Body of pancreas (tissue), 4 donors: ENCODE measurements around the gene SALL1. TPM values are rescaled to one million over a fixed set of nuclear protein-coding genes. Genes with fewer than 3 reads are reported as not detected.

Experiments used
- ATAC-seq: fragments of 150-250 bp; one replicate; pipeline ENCODE4 v1.9.1; 2016
- DNase-seq, 4 donors: peaks; one replicate each; pipeline ENCODE4 v3.0.0-alpha.2; 2019
- H3K27ac ChIP-seq, 4 donors: fragments of 200-600 bp; sonication (generic); 1 replicate in 3 of 4; 2 replicates in 1 of 4; pipeline versions ENCODE4 v1.5.1 to v1.6.1; 2016 to 2019; ENCODE audit warnings: mild to moderate bottlenecking in 1 of 4, mixed read lengths in 1 of 4, moderate library complexity in 1 of 4
- H3K27me3 ChIP-seq, 2 donors: fragments of 200-600 bp; sonication (generic); one replicate each; pipeline ENCODE4 v1.6.0; 2016; ENCODE audit warnings: mild to moderate bottlenecking in 1 of 2
- H3K36me3 ChIP-seq, 2 donors: fragments of 200-600 bp; sonication (generic); replicated peaks in 1 of 2; 2 replicates each; pipeline ENCODE4 v1.5.1; 2016; ENCODE audit warnings: low read depth in 2 of 2; ENCODE audit not compliant: insufficient read depth in 1 of 2
- H3K4me1 ChIP-seq: fragments of 200-600 bp; sonication (generic); one replicate; pipeline ENCODE4 v1.6.0; 2016
- H3K4me3 ChIP-seq, 2 donors: fragments of 200-600 bp; sonication (generic); 1 replicate in 1 of 2; 2 replicates in 1 of 2; pipeline ENCODE4 v1.5.1; 2016 to 2019
- H3K9me3 ChIP-seq, 3 donors: fragments of 200-600 bp; sonication (generic); 1 replicate in 2 of 3; 2 replicates in 1 of 3; pipeline ENCODE4 v1.5.1; 2016
- POLR2A ChIP-seq, 3 donors: fragments of 450-650 bp; IDR thresholded peaks; one replicate each; pipeline ENCODE4 v1.6.1; 2016; ENCODE audit warnings: antibody characterized with exemption in 3 of 3, mild to moderate bottlenecking in 2 of 3
- WGBS, 2 donors: methylation state at CpG; one replicate each; pipeline ENCODE4 v1.1.5; 2017; 5-methylcytosine and 5-hydroxymethylcytosine counted together
- intact Hi-C: fragments of 100-400 bp; cut with DNase I; formaldehyde crosslinking; loops from one replicate; pipeline ENCODE4 v1.15.1; 2023
- total RNA-seq, 2 donors: library from RNA; depleted of rRNA; stranded (reverse); fragments of >200 nt; gene quantifications; one replicate each; pipeline ENCODE4 v1.1.0, GENCODE V29; 2016
- TF ChIP-seq, protein P1 (sequence below), 7 experiments: fragments of 450-650 bp in 4 of 7; fragments of 200-600 bp in 3 of 7; sonication (generic) in 3 of 7; IDR thresholded peaks; one replicate each; pipeline ENCODE4 v1.5.1; 2016 to 2019; ENCODE audit warnings: antibody characterized with exemption in 7 of 7

Gene SALL1
- total RNA-seq, 2 donors from 2014 or later: 0.52 TPM; not detected in 1

DNA sequence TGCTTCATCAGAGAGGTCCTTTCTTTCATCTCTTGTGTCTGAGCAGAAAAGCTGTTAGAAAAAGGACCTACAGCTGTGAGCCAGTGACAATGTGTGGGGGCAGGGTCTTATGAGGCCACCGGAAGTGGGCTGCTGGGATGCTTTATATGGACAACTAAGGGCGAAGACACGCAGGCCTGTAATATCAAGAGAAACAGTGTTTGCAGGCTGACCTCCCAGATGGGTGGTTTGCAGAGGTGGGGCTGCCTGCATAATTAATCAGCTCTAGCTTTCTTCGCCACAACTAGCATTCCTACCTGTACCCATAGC lies 30.4 kb upstream of the SALL1 start:
- TF ChIP-seq POLR2A (IDR thresholded peaks at IDR 0.05): no peak
- TF ChIP-seq, protein P1, sequence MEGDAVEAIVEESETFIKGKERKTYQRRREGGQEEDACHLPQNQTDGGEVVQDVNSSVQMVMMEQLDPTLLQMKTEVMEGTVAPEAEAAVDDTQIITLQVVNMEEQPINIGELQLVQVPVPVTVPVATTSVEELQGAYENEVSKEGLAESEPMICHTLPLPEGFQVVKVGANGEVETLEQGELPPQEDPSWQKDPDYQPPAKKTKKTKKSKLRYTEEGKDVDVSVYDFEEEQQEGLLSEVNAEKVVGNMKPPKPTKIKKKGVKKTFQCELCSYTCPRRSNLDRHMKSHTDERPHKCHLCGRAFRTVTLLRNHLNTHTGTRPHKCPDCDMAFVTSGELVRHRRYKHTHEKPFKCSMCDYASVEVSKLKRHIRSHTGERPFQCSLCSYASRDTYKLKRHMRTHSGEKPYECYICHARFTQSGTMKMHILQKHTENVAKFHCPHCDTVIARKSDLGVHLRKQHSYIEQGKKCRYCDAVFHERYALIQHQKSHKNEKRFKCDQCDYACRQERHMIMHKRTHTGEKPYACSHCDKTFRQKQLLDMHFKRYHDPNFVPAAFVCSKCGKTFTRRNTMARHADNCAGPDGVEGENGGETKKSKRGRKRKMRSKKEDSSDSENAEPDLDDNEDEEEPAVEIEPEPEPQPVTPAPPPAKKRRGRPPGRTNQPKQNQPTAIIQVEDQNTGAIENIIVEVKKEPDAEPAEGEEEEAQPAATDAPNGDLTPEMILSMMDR (IDR thresholded peaks at IDR 0.05): no peak
- ATAC-seq: no peak
- 57 to 60% methylated on average over 4 of the region's 4 CpGs for WGBS, 2 donors
- Histone ChIP-seq H3K36me3 (no peaks in the 10 kb centered on the region), H3K4me1 (no peaks in the 10 kb centered on the region), H3K9me3 (no peaks in the 10 kb centered on the region), H3K4me3 (no peak overlapping the region), H3K27me3 (no peaks in the 10 kb centered on the region), H3K27ac (no peak overlapping the region)
- DNase-seq: no peak
- intact Hi-C loops: no loop called here

GRCh38 chr16:51180719-51181502 lies 29.8 kb upstream of the SALL1 start:
- WGBS, 2 donors: 61 to 68% methylated on average over 4 of the region's 4 CpGs
- Histone ChIP-seq H3K4me3 (no peak overlapping the region), H3K27me3 (no peaks in the 10 kb centered on the region), H3K9me3 (no peaks in the 10 kb centered on the region), H3K4me1 (no peaks in the 10 kb centered on the region), H3K36me3 (no peaks in the 10 kb centered on the region), H3K27ac (no peak overlapping the region)
- intact Hi-C loops: no loop called here
- DNase-seq (no peak), ATAC-seq (no peak)
- TF ChIP-seq POLR2A (IDR thresholded peaks at IDR 0.05): no peak
- TF ChIP-seq, protein P1 (IDR thresholded peaks at IDR 0.05): no peak

GRCh38 chr16:51175081-51175480 lies 24.0 kb upstream of the SALL1 start:
- TF ChIP-seq, protein P1 (IDR thresholded peaks at IDR 0.05): no peak
- TF ChIP-seq POLR2A (IDR thresholded peaks at IDR 0.05): no peak
- DNase-seq: no peak

DNA sequence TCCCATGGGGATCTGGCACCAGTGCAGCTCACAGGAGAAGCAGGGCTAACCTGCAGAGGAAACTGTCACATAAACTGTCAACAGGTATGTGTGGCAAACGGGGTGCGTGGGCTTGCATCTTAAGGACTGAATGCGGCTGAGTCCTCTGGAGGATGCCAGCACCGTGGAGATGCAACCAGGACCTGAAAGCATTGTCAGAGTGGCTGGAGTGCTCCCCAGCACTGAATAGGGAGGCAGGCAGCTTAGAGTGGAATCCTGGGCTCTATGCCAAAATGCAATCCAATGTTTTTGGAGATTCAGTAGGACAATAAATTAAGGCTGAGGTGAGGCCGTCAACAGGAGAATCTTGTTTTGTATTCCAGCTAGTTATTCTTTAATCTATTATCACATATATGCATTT lies 21.3 kb upstream of the SALL1 start:
- no peak for TF ChIP-seq POLR2A (IDR thresholded peaks at IDR 0.05)
- TF ChIP-seq, protein P1 (IDR thresholded peaks at IDR 0.05): no peak
- ATAC-seq: no peak
- Histone ChIP-seq H3K4me3 (no peak overlapping the region), H3K4me1 (no peaks in the 10 kb centered on the region), H3K9me3 (no peaks in the 10 kb centered on the region), H3K27me3 (no peaks in the 10 kb centered on the region), H3K36me3 (no peaks in the 10 kb centered on the region), H3K27ac (no peak overlapping the region)
- intact Hi-C loops: no loop called here
- no peak for DNase-seq
- WGBS, 2 donors: 67 to 74% methylated on average over 5 of the region's 5 CpGs

More at GRCh38 chr16:51175081-51175480, 24.0 kb upstream of the SALL1 start:
- intact Hi-C loops: no loop called here
- H3K4me3 ChIP-seq: no peak overlapping the region
- H3K4me1 ChIP-seq: no peaks in the 10 kb centered on the region
- ATAC-seq: no peak
- no peak overlapping the region for H3K27ac ChIP-seq
- no peaks in the 10 kb centered on the region for H3K27me3 ChIP-seq
- 79 to 80% methylated on average over 3 of the region's 3 CpGs for WGBS, 2 donors
- no peaks in the 10 kb centered on the region for H3K9me3 ChIP-seq
- no peaks in the 10 kb centered on the region for H3K36me3 ChIP-seq

DNA sequence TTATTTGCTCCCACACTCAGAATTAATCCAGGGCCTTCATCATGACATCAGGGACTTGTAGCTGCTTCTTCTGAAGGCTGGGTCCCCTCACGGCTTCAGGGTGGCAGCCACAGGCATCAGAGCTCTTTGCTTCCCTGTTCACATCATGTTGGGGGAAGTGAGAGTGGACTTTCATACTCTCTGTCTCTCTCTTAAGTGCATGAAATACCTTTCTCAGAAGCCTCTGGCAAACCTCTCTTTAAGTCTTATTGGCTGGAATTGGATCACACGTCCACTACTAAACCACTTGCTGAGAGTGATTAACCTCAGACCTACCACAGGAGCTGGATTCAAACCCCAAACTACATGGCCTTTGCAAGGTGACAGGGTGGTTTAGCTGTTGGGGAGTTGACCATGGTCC lies 17.7 kb upstream of the SALL1 start:
- ATAC-seq: no peak
- Histone ChIP-seq H3K27ac (no peak overlapping the region), H3K4me3 (no peak overlapping the region), H3K4me1 (no peaks in the 10 kb centered on the region), H3K27me3 (no peaks in the 10 kb centered on the region), H3K9me3 (no peaks in the 10 kb centered on the region), H3K36me3 (no peaks in the 10 kb centered on the region)
- TF ChIP-seq, protein P1 (IDR thresholded peaks at IDR 0.05): no peak
- TF ChIP-seq POLR2A (IDR thresholded peaks at IDR 0.05): no peak
- 33 to 52% methylated on average over 2 of the region's 2 CpGs for WGBS, 2 donors
- intact Hi-C loops: no loop called here
- DNase-seq: no peak
